ENCODE data around the gene METAP2. TPM values are rescaled to one million over a fixed set of nuclear protein-coding genes. Genes with fewer than 3 reads are reported as not detected.

The METAP2 gene
- total RNA-seq, 1 experiment from 2014 or later = 86.1 TPM

DNA sequence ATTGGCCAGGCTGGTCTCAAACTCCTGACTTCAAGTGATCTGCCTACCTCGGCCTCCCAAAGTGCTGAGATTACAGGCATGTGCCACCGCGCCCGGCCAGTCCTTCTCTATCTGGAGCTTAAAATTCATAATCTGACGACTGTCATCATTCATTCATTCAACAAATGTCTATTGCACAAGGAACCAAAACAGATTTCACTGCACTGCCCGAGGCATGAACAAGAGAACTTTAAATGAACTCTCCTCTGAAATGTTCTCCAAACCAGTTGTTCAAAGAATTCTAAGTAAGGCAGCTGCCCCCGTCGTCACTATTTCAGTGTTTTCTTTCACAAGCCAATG lies 44.8 kb upstream of the METAP2 start:
- intact Hi-C loops (cut with micrococcal nuclease; ENCODE audit: unreplicated experiment) = no loop called here
- ATAC-seq = no peak
- ChIA-PET CTCF (no interaction called here), POLR2A (no interaction called here)
- Histone ChIP-seq H3K36me3 (ENCODE audit: control insufficient read depth, insufficient read depth, low read length) (no peaks in the 10 kb centered on the region), H3K4me1 (ENCODE audit: control insufficient read depth, insufficient read depth, low read length) (no peaks in the 10 kb centered on the region), H3K27me3 (ENCODE audit: control insufficient read depth, insufficient read depth, low read length) (no peaks in the 10 kb centered on the region), H3K9me3 (ENCODE audit: control insufficient read depth, insufficient read depth, low read depth, low read length) (no peaks in the 10 kb centered on the region), H3K27ac (ENCODE audit: low read length) (no peak overlapping the region), H3K4me3 (ENCODE audit: low read depth in 2 of 2, low read length in 2 of 2) (no peak overlapping the region)
- no peak for DNase-seq (ENCODE audit: low read depth, low spot score)
- in situ Hi-C loops (cut with HindIII; ENCODE audit: low pct_unique_long_range_greater_than_20kb, low sequenced_read_pairs) = no loop called here
- no TSS peak for BruUV-seq (replicated peaks)
- TF ChIP-seq TCF7L2 (IDR thresholded peaks at IDR 0.05; ENCODE audit: low read depth, low read length) (no peak), SIN3A (IDR thresholded peaks at IDR 0.05; ENCODE audit: borderline replicate concordance, insufficient read depth, low read depth, low read length) (no peak), POLR2AphosphoS5 (IDR thresholded peaks at IDR 0.05; ENCODE audit: low read depth, low read length) (no peak)
- TF ChIP-seq, protein P1, sequence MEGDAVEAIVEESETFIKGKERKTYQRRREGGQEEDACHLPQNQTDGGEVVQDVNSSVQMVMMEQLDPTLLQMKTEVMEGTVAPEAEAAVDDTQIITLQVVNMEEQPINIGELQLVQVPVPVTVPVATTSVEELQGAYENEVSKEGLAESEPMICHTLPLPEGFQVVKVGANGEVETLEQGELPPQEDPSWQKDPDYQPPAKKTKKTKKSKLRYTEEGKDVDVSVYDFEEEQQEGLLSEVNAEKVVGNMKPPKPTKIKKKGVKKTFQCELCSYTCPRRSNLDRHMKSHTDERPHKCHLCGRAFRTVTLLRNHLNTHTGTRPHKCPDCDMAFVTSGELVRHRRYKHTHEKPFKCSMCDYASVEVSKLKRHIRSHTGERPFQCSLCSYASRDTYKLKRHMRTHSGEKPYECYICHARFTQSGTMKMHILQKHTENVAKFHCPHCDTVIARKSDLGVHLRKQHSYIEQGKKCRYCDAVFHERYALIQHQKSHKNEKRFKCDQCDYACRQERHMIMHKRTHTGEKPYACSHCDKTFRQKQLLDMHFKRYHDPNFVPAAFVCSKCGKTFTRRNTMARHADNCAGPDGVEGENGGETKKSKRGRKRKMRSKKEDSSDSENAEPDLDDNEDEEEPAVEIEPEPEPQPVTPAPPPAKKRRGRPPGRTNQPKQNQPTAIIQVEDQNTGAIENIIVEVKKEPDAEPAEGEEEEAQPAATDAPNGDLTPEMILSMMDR (IDR thresholded peaks at IDR 0.05) = no peak
- TF ChIP-seq, protein P2, sequence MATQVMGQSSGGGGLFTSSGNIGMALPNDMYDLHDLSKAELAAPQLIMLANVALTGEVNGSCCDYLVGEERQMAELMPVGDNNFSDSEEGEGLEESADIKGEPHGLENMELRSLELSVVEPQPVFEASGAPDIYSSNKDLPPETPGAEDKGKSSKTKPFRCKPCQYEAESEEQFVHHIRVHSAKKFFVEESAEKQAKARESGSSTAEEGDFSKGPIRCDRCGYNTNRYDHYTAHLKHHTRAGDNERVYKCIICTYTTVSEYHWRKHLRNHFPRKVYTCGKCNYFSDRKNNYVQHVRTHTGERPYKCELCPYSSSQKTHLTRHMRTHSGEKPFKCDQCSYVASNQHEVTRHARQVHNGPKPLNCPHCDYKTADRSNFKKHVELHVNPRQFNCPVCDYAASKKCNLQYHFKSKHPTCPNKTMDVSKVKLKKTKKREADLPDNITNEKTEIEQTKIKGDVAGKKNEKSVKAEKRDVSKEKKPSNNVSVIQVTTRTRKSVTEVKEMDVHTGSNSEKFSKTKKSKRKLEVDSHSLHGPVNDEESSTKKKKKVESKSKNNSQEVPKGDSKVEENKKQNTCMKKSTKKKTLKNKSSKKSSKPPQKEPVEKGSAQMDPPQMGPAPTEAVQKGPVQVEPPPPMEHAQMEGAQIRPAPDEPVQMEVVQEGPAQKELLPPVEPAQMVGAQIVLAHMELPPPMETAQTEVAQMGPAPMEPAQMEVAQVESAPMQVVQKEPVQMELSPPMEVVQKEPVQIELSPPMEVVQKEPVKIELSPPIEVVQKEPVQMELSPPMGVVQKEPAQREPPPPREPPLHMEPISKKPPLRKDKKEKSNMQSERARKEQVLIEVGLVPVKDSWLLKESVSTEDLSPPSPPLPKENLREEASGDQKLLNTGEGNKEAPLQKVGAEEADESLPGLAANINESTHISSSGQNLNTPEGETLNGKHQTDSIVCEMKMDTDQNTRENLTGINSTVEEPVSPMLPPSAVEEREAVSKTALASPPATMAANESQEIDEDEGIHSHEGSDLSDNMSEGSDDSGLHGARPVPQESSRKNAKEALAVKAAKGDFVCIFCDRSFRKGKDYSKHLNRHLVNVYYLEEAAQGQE (IDR thresholded peaks at IDR 0.05; ENCODE audit: insufficient read depth in 1 of 2, low read depth in 2 of 2, low read length in 1 of 2) = no peak

DNA sequence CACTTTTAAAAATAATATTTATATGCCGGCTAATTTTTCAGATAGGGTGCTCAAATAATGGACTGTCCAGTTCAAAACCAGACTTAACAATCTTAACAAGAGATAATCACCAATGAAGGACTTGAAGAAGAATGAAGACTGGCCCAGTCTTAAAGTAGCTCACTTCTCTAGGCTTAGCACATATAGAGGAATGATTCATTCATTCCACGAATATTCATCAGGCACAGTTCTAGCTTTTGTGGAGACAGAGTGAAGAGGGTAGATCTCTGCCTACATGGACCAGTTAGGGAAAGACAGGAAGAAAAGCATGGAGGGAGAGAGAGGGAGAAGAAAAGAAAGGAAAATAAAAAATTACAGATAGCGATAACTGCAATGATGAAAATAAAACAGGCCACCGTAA lies 42.8 kb upstream of the METAP2 start:
- ATAC-seq (no peak), DNase-seq (ENCODE audit: low read depth, low spot score) (no peak)
- no TSS peak for BruUV-seq (replicated peaks)
- TF ChIP-seq, protein P1 (IDR thresholded peaks at IDR 0.05) = no peak
- TF ChIP-seq, protein P2 (IDR thresholded peaks at IDR 0.05; ENCODE audit: insufficient read depth in 1 of 2, low read depth in 2 of 2, low read length in 1 of 2) = no peak
- TF ChIP-seq POLR2AphosphoS5 (IDR thresholded peaks at IDR 0.05; ENCODE audit: low read depth, low read length) = no peak
- TF ChIP-seq TCF7L2 (IDR thresholded peaks at IDR 0.05; ENCODE audit: low read depth, low read length) = no peak
- TF ChIP-seq SIN3A (IDR thresholded peaks at IDR 0.05; ENCODE audit: borderline replicate concordance, insufficient read depth, low read depth, low read length) = no peak
- Histone ChIP-seq H3K9me3 (ENCODE audit: control insufficient read depth, insufficient read depth, low read depth, low read length) (no peaks in the 10 kb centered on the region), H3K27me3 (ENCODE audit: control insufficient read depth, insufficient read depth, low read length) (no peaks in the 10 kb centered on the region), H3K4me3 (ENCODE audit: low read depth in 2 of 2, low read length in 2 of 2) (no peak overlapping the region), H3K27ac (ENCODE audit: low read length) (no peak overlapping the region), H3K4me1 (ENCODE audit: control insufficient read depth, insufficient read depth, low read length) (no peaks in the 10 kb centered on the region), H3K36me3 (ENCODE audit: control insufficient read depth, insufficient read depth, low read length) (no peaks in the 10 kb centered on the region)
- intact Hi-C loops (cut with micrococcal nuclease; ENCODE audit: unreplicated experiment) (no loop called here), in situ Hi-C loops (cut with HindIII; ENCODE audit: low pct_unique_long_range_greater_than_20kb, low sequenced_read_pairs) (no loop called here)
- CTCF ChIA-PET = no interaction called here
- POLR2A ChIA-PET = no interaction called here

Measured in Panc1 (cell line).